HepG2 (cell line): Measurements from ENCODE around the gene MYCBPAP. TPM values are rescaled to one million over a fixed set of nuclear protein-coding genes. Genes with fewer than 3 reads are reported as not detected.
A peak's percentile ranks its signal among the peaks of the same experiment; 100 is the strongest.

Experiments
- HES4 ChIP-seq: sonication (generic); formaldehyde crosslinking; IDR thresholded peaks from 2 replicates; pipeline ENCODE4 v1.9.0; 2021; ENCODE audit warnings: mild to moderate bottlenecking, missing genetic modification reagents, borderline replicate concordance
- LRRFIP1 ChIP-seq: sonication (generic); formaldehyde crosslinking; conservative IDR thresholded peaks from 2 replicates; pipeline ENCODE4 v1.4.0; 2020; ENCODE audit warnings: missing genetic modification reagents
- MIER3 ChIP-seq: IDR thresholded peaks from 2 replicates; pipeline ENCODE4 v1.6.1; 2016; ENCODE audit warnings: missing compliant biosample characterization, borderline replicate concordance
- NFE2L2 ChIP-seq: fragments of 150-350 bp; IDR thresholded peaks from 2 replicates; pipeline ENCODE4 v1.6.1; 2014; ENCODE audit warnings: low read length
- TRAFD1 ChIP-seq: sonication (generic); formaldehyde crosslinking; IDR thresholded peaks from 2 replicates; pipeline ENCODE4 v1.5.1; 2020; ENCODE audit warnings: missing genetic modification reagents, mild to moderate bottlenecking, borderline replicate concordance
- ZC3H13 ChIP-seq: sonication (generic); formaldehyde crosslinking; IDR thresholded peaks from 2 replicates; pipeline ENCODE4 v1.8.1; 2023; ENCODE audit warnings: mild to moderate bottlenecking, missing genetic modification reagents, moderate library complexity
- ZNF124 ChIP-seq: sonication (generic); formaldehyde crosslinking; IDR thresholded peaks from 2 replicates; pipeline ENCODE4 v1.4.0; 2020; ENCODE audit warnings: missing genetic modification reagents
- ZNF512 ChIP-seq: sonication (generic); formaldehyde crosslinking; IDR thresholded peaks from 2 replicates; pipeline ENCODE4 v1.4.0; 2020; ENCODE audit warnings: mild to moderate bottlenecking, missing genetic modification reagents
- polyA plus RNA-seq, 8 experiments: library from polyadenylated mRNA; depleted of rRNA in 3 of 8; stranded (reverse) in 7 of 8; unstranded in 1 of 8; fragments of >200 nt; fragmentation: Illumina TruSeq in 4 of 8; extraction: Trizol in 4 of 8; gene quantifications; 2 replicates each; pipeline versions ENCODE4 v1.2.1 to v1.2.3, GENCODE V29; 2011 to 2016; ENCODE audit warnings: low read depth in 4 of 8, missing spikeins in 1 of 8, mixed read lengths in 1 of 8; ENCODE audit not compliant: insufficient read depth in 1 of 8
- total RNA-seq, 5 experiments: library from RNA; depleted of rRNA; stranded (reverse); fragments of >200 nt; fragmentation: Illumina TruSeq; extraction: Trizol; gene quantifications; 2 replicates each; pipeline ENCODE4 v1.2.3, GENCODE V29; 2016; ENCODE audit warnings: low read depth in 1 of 5
- TF ChIP-seq, protein P1 (sequence below): sonication (generic); formaldehyde crosslinking; conservative IDR thresholded peaks from 2 replicates; pipeline ENCODE4 v1.4.0; 2020; ENCODE audit warnings: missing genetic modification reagents
- TF ChIP-seq, protein P2 (sequence below): sonication (generic); formaldehyde crosslinking; conservative IDR thresholded peaks from 2 replicates; pipeline ENCODE4 v1.5.0; 2020; ENCODE audit warnings: missing genetic modification reagents
- TF ChIP-seq, protein P3 (sequence below): sonication (generic); formaldehyde crosslinking; IDR thresholded peaks from 2 replicates; pipeline ENCODE4 v1.5.0; 2020; ENCODE audit warnings: missing genetic modification reagents
- TF ChIP-seq, protein P4 (sequence below): sonication (generic); formaldehyde crosslinking; IDR thresholded peaks from 2 replicates; pipeline ENCODE4 v1.4.0; 2020; ENCODE audit warnings: missing genetic modification reagents

The MYCBPAP gene
- total and polyA plus RNA-seq, 2 of the 13 experiments (the other 11 are each of a cell fraction or from before 2014, with no cell fraction given) = 0.22 to 0.24 TPM

- TF ChIP-seq, protein P1, sequence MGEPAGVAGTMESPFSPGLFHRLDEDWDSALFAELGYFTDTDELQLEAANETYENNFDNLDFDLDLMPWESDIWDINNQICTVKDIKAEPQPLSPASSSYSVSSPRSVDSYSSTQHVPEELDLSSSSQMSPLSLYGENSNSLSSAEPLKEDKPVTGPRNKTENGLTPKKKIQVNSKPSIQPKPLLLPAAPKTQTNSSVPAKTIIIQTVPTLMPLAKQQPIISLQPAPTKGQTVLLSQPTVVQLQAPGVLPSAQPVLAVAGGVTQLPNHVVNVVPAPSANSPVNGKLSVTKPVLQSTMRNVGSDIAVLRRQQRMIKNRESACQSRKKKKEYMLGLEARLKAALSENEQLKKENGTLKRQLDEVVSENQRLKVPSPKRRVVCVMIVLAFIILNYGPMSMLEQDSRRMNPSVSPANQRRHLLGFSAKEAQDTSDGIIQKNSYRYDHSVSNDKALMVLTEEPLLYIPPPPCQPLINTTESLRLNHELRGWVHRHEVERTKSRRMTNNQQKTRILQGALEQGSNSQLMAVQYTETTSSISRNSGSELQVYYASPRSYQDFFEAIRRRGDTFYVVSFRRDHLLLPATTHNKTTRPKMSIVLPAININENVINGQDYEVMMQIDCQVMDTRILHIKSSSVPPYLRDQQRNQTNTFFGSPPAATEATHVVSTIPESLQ (CRISPR knock-in tag) = no peak
- TF ChIP-seq NFE2L2 (no peak), ZC3H13 (CRISPR knock-in tag) (0 out of 2 replicates have a peak, but pooled peaks have one; percentile 50), TRAFD1 (CRISPR knock-in tag) (peak; percentile 86), ZNF124 (CRISPR knock-in tag) (no peak), ZNF512 (CRISPR knock-in tag) (no peak), LRRFIP1 (CRISPR knock-in tag) (no peak), HES4 (CRISPR knock-in tag) (no peak; the same call in 1 of the 2 replicates), MIER3 (no peak)
- TF ChIP-seq, protein P2, sequence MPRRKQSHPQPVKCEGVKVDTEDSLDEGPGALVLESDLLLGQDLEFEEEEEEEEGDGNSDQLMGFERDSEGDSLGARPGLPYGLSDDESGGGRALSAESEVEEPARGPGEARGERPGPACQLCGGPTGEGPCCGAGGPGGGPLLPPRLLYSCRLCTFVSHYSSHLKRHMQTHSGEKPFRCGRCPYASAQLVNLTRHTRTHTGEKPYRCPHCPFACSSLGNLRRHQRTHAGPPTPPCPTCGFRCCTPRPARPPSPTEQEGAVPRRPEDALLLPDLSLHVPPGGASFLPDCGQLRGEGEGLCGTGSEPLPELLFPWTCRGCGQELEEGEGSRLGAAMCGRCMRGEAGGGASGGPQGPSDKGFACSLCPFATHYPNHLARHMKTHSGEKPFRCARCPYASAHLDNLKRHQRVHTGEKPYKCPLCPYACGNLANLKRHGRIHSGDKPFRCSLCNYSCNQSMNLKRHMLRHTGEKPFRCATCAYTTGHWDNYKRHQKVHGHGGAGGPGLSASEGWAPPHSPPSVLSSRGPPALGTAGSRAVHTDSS = no peak
- TF ChIP-seq, protein P3, sequence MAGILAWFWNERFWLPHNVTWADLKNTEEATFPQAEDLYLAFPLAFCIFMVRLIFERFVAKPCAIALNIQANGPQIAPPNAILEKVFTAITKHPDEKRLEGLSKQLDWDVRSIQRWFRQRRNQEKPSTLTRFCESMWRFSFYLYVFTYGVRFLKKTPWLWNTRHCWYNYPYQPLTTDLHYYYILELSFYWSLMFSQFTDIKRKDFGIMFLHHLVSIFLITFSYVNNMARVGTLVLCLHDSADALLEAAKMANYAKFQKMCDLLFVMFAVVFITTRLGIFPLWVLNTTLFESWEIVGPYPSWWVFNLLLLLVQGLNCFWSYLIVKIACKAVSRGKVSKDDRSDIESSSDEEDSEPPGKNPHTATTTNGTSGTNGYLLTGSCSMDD (CRISPR knock-in tag) = no peak
- TF ChIP-seq, protein P4, sequence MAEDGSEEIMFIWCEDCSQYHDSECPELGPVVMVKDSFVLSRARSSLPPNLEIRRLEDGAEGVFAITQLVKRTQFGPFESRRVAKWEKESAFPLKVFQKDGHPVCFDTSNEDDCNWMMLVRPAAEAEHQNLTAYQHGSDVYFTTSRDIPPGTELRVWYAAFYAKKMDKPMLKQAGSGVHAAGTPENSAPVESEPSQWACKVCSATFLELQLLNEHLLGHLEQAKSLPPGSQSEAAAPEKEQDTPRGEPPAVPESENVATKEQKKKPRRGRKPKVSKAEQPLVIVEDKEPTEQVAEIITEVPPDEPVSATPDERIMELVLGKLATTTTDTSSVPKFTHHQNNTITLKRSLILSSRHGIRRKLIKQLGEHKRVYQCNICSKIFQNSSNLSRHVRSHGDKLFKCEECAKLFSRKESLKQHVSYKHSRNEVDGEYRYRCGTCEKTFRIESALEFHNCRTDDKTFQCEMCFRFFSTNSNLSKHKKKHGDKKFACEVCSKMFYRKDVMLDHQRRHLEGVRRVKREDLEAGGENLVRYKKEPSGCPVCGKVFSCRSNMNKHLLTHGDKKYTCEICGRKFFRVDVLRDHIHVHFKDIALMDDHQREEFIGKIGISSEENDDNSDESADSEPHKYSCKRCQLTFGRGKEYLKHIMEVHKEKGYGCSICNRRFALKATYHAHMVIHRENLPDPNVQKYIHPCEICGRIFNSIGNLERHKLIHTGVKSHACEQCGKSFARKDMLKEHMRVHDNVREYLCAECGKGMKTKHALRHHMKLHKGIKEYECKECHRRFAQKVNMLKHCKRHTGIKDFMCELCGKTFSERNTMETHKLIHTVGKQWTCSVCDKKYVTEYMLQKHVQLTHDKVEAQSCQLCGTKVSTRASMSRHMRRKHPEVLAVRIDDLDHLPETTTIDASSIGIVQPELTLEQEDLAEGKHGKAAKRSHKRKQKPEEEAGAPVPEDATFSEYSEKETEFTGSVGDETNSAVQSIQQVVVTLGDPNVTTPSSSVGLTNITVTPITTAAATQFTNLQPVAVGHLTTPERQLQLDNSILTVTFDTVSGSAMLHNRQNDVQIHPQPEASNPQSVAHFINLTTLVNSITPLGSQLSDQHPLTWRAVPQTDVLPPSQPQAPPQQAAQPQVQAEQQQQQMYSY = no peak
Observed at GRCh38 chr17:50538549-50539410, 30.5 kb downstream of the MYCBPAP start (continued).
